Endothelial cell (in vitro differentiated cells): Measurements from ENCODE around the gene APOL4. TPM values are rescaled to one million over a fixed set of nuclear protein-coding genes. Genes with fewer than 3 reads are reported as not detected.

ENCODE experiments used
- DNase-seq: peaks from one replicate; pipeline ENCODE4 v3.0.0; 2021; ENCODE audit warnings: low spot score
- H3K27ac Mint-ChIP-seq: one replicate; pipeline ENCODE4 v1.8.0; 2021; ENCODE audit warnings: mixed read lengths, inconsistent platforms; ENCODE audit not compliant: unreplicated experiment
- H3K27me3 Mint-ChIP-seq: one replicate; pipeline ENCODE4 v1.8.0; 2021; ENCODE audit warnings: mild to moderate bottlenecking, moderate library complexity, mixed read lengths, inconsistent platforms; ENCODE audit not compliant: unreplicated experiment
- H3K36me3 Mint-ChIP-seq: one replicate; pipeline ENCODE4 v1.8.0; 2021; ENCODE audit warnings: mild to moderate bottlenecking, low read depth, mixed read lengths, inconsistent platforms; ENCODE audit not compliant: unreplicated experiment
- H3K4me1 Mint-ChIP-seq: one replicate; pipeline ENCODE4 v1.8.0; 2021; ENCODE audit warnings: mild to moderate bottlenecking, mixed read lengths, inconsistent platforms; ENCODE audit not compliant: unreplicated experiment
- H3K4me3 Mint-ChIP-seq: one replicate; pipeline ENCODE4 v1.8.0; 2021; ENCODE audit warnings: mild to moderate bottlenecking, mixed read lengths, inconsistent platforms; ENCODE audit not compliant: unreplicated experiment
- H3K9me3 Mint-ChIP-seq: one replicate; pipeline ENCODE4 v1.8.0; 2021; ENCODE audit warnings: mixed read lengths, inconsistent platforms; ENCODE audit not compliant: unreplicated experiment
- CTCF ChIP-seq: fragments of 200-600 bp; sonication (generic); IDR thresholded peaks from one replicate; pipeline ENCODE4 v1.5.0; 2021; ENCODE audit warnings: antibody characterized with exemption; ENCODE audit not compliant: unreplicated experiment
- total RNA-seq: library from RNA; stranded (reverse); fragmentation: NEBNext Ultra II Directional; extraction: Animal tissue kit (Norgen Biotek cat#: 25700); gene quantifications from one replicate; pipeline ENCODE4 v1.2.1, GENCODE V29; 2021; ENCODE audit not compliant: unreplicated experiment

Gene APOL4
- total RNA-seq, 1 donor from 2014 or later: 4.4 TPM

GRCh38 chr22:36199001-36199551, 2.5 kb downstream of the APOL4 start:
- DNase-seq: no peak
- no peak overlapping the region for H3K4me3 Mint-ChIP-seq
- peaks cover 76% of the 10 kb centered on the region for H3K4me1 Mint-ChIP-seq
- no peak for TF ChIP-seq CTCF
- peaks cover 6% of the 10 kb centered on the region for H3K27me3 Mint-ChIP-seq
- peak overlapping the region; percentile 83 for H3K27ac Mint-ChIP-seq
- peaks cover 5% of the 10 kb centered on the region for H3K36me3 Mint-ChIP-seq
- H3K9me3 Mint-ChIP-seq: no peaks in the 10 kb centered on the region

- DNase-seq: no peak
Observed at GRCh38 chr22:36198536-36198935, 3.1 kb downstream of the APOL4 start.

GRCh38 chr22:36197514-36198146, 4.0 kb downstream of the APOL4 start:
- Mint-ChIP-seq H3K27me3 (peaks cover 5% of the 10 kb centered on the region), H3K9me3 (no peaks in the 10 kb centered on the region), H3K4me1 (peaks cover 71% of the 10 kb centered on the region), H3K4me3 (no peak overlapping the region), H3K27ac (peak overlapping the region; percentile 100), H3K36me3 (peaks cover 5% of the 10 kb centered on the region)
- no peak for TF ChIP-seq CTCF
- DNase-seq: peak; percentile 13

More at GRCh38 chr22:36198536-36198935, 3.1 kb downstream of the APOL4 start:
- no peaks in the 10 kb centered on the region for H3K9me3 Mint-ChIP-seq
- H3K4me3 Mint-ChIP-seq: peak overlapping the region; percentile 53
- H3K27me3 Mint-ChIP-seq: peaks cover 6% of the 10 kb centered on the region
- H3K36me3 Mint-ChIP-seq: peaks cover 5% of the 10 kb centered on the region
- TF ChIP-seq CTCF: no peak
- peaks cover 73% of the 10 kb centered on the region for H3K4me1 Mint-ChIP-seq
- H3K27ac Mint-ChIP-seq: peak overlapping the region; percentile 100

GRCh38 chr22:36197065-36197440, 4.6 kb downstream of the APOL4 start:
- peak overlapping the region; percentile 100 for H3K27ac Mint-ChIP-seq
- no peak for TF ChIP-seq CTCF
- peaks cover 5% of the 10 kb centered on the region for H3K27me3 Mint-ChIP-seq
- peak; percentile 61 for DNase-seq
- peaks cover 70% of the 10 kb centered on the region for H3K4me1 Mint-ChIP-seq
- peak overlapping the region; percentile 15 for H3K4me3 Mint-ChIP-seq
- H3K36me3 Mint-ChIP-seq: peaks cover 5% of the 10 kb centered on the region
- no peaks in the 10 kb centered on the region for H3K9me3 Mint-ChIP-seq
